HG03103 (cell line): Measurements from ENCODE around the gene APC.
"Not testable (repeated sequence)": the region's sequence is repeated elsewhere in the genome, so short reads cannot be mapped to it uniquely, and the experiment has no call there.

ENCODE experiments used
- ATAC-seq: cut with Tn5 transposase; IDR thresholded peaks from one replicate; pipeline ENCODE4 v1.9.1; 2021; ENCODE audit warnings: low read depth; ENCODE audit not compliant: unreplicated experiment

Gene APC

GRCh38 chr5:112848116-112848811, 110.6 kb downstream of the APC start:
- peak; percentile 98 for ATAC-seq

GRCh38 chr5:112849912-112850311, 112.2 kb downstream of the APC start:
- ATAC-seq, result no peak

DNA sequence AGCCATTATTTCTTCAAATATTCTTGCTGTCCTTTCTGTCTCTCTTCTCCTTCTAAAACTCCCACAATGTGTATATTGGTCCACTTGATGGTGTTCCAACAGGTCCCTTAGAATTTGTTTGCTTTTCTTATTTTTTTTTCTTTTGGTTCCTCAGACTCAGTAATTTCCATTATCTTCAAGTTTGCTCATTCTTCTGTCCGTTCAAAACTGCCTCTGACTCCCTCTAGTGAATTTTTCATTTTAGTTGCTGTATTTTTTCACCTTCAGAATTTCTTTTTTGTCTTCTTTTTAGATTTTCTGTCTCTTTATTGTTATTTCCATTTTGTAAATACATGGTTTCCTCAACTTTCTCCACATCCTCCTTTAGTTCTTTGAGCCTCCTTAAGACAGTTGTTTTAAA, 117.0 kb downstream of the APC start:
- ATAC-seq, result no peak

- ATAC-seq, result no peak
Observed at GRCh38 chr5:112857866-112858265, 120.2 kb downstream of the APC start.

- ATAC-seq, result not testable (repeated sequence)
Observed at GRCh38 chr5:112860571-112860928, 122.9 kb downstream of the APC start.

DNA sequence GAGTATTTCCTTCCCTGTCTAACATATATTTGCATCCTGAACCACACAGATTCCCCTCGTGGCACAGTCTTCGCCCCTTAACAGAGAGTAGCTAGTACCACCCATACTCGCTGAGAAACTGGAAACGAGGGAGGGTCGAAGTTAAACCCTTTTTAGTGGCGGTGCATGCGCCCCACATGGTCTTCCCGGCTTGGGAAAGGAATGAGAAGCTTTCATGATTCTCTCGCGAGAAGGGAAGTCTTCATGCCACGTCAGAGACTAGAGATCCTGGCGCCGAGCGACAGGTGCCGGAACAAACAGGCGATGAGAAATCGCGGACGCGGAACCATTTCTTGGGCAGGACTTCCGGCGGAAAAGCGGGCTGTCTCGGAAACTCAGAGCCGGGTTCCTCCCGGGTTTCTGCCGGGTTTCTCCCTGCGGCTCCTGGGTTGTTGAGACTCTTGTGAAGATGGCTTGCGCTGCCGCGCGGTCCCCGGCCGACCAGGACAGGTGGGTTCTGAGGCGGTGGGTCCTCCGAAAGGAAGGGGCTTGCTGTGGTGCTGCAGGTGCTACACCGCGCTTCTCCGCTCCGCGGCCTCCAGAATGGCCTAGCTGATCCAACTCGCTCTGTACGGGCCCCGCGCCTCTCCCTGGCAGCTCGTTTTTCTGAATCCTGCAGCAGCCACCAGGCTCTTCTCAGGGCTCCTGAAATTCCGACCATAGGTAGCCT, 123.4 kb downstream of the APC start, which contains the start of gene SRP19:
Gene SRP19 (plus strand): TSS at position 359 of the 709 bp plus-strand sequence. CDS start 90 bp downstream, at position 449.
- ATAC-seq, result peak; percentile 98

GRCh38 chr5:112861638-112861985, 123.9 kb downstream of the APC start:
- no peak for ATAC-seq

- no peak for ATAC-seq
Observed at GRCh38 chr5:112862085-112862484, 124.4 kb downstream of the APC start.

DNA sequence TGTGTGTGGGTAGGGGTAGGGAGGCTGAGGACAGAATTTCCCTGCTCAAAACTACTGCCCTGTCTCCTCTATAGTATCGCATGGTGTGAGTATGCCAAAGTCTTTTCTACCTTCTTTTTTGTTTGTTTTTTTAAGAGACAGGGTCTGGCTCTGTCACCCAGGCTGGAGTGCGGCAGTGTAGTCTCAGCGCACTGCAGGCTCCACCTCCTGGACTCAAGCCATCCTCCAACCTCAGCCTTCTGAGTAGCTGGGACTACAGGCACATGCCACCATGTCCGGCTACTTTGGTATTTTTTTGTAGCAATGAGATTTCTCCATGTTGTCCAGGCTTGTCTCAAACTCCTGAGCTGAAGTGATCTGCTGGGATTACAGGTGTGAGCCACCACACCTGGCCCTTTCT, 125.9 kb downstream of the APC start:
- ATAC-seq, result no peak

DNA sequence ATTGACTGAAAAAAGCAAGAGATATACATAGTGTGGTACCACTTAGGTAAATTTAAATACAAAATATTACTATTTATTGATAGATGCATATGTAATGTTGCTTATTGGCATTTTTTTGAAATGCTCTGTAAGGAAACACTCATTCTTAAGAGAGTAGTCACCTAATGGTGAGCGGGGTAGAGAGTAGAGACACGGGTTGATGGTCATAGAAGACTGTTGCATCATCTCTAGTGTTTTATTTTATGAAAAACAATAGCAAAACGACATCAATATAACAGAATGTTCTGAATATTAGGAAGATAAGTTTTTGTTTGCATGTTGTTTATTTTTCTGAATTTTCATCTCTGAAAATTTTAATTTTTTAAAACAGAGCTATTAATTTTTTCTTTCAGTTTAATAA, 127.4 kb downstream of the APC start:
- ATAC-seq, result no peak

DNA sequence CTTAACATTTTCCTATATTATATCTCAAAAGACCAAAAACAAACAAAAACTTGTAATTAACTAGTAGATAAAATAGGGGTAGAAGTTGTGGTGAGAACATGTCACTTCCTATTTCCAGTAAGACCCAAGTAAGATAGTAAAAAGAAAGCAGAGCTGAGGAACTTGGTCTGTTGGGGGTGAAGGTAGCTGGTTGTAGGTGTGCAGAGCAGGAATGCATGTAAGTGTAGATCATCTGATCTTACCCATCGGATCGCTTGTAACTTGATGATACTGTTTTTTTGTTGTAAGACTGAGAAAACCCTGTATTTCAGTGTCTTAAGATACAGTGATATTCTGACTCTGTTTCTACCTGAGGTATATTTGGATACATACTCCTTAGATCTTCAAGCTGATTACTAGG, 129.1 kb downstream of the APC start:
- no peak for ATAC-seq

- ATAC-seq, result no peak
Observed at GRCh38 chr5:112867411-112867810, 129.7 kb downstream of the APC start.

- ATAC-seq, result peak; percentile 64
Observed at GRCh38 chr5:112869948-112870347, 132.3 kb downstream of the APC start.

- ATAC-seq, result no peak
Observed at GRCh38 chr5:112870966-112871365, 133.3 kb downstream of the APC start.

- no peak for ATAC-seq
Observed at GRCh38 chr5:112876362-112876761, 138.7 kb downstream of the APC start.

DNA sequence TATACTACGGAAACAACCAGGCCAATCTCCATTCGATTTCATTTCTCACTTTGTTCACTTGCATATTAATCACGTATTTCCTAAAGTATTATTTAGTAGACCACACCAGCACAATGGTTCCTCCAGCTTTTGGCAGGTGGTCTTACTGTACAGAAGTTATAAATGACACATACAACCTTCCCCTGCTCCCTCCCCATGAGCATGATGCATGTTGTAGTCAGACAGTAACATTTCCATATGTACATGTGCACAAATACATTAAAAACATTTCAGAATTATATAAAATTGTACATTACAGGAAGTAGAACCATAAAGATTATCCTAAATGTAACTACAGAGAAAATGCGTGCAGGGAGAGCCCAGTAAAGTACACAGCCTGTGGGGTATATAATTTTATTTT, 140.4 kb downstream of the APC start:
- no peak for ATAC-seq

DNA sequence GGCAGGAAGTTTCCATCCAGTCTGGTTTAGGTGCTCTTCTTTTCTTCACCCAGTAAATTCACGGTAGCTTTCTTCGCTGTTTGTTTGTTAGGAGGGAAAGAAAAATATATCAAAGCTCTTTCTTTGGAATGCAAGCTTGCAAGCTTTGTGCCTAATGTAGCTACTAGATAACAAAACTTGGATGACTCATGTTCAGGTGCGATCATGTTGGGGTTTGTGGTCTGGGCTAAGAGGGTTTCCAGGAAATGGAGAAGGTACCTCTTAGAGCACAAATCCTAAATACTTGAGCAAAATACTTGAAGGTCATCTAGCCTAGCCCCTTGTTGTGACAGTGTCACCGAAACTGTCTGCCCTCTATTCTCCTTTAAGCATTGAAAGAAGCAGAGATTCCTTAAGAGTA, 141.1 kb downstream of the APC start:
- ATAC-seq, result no peak

GRCh38 chr5:112880219-112880964, 142.7 kb downstream of the APC start:
- no peak for ATAC-seq

DNA sequence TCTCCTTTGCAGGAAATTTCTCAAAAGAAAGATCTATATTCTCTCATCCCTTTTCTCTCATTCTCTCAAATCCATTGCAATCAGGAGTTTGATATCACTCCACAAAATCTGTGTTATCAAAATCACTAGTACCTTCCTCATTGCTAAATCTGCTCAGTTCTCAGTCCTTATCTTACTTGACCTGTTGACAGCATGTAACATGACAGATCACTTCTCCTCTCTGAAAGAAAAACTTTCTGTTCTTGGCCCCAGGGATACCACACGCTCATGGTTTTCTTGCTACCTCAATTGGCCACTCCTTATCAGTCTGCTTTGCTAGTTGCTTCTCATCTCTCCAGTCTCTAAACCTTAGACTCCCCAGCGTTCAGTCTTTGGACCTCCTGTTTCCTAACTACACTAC, 145.5 kb downstream of the APC start:
- no peak for ATAC-seq

DNA sequence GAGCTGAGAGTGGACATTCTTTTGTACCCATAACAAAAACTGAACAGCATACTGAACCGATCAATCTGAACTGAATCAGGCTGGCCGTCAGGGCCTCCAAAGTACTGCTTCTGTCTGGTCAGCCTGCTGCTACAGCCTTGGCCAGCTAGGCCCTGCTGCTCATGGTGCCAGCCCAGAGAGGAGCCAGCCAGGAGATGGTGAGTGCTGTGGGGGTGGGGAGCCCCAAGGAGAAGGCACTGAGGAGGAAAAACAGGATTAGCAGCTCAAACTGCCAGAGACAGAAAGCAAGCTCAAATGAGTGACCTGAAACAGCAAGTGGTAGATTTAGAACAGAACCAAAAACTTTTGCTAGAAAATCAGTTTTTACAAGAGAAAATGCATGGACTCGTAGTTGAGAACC, 147.3 kb downstream of the APC start:
- no peak for ATAC-seq

- ATAC-seq, result no peak
Observed at GRCh38 chr5:112886975-112887374, 149.3 kb downstream of the APC start.

GRCh38 chr5:112892066-112892465, 154.4 kb downstream of the APC start:
- not testable (repeated sequence) for ATAC-seq
